ENCODE measurements around the gene VAV2. TPM values are rescaled to one million over a fixed set of nuclear protein-coding genes. Genes with fewer than 3 reads are reported as not detected.

The VAV2 gene
- total RNA-seq, 1 experiment from 2014 or later: 21.4 TPM

- in situ Hi-C loops (cut with HindIII; ENCODE audit: low sequenced_read_pairs): no loop called here
- no peak for DNase-seq (ENCODE audit: low spot score)
Observed at GRCh38 chr9:133875131-133875530, 117.0 kb downstream of the VAV2 start.

GRCh38 chr9:133874659-133875058 is 117.5 kb downstream of the VAV2 start:
- no peak for DNase-seq (ENCODE audit: low spot score)
- in situ Hi-C loops (cut with HindIII; ENCODE audit: low sequenced_read_pairs): no loop called here

GRCh38 chr9:133874060-133874657 is 118.0 kb downstream of the VAV2 start:
- in situ Hi-C loops (cut with HindIII; ENCODE audit: low sequenced_read_pairs): no loop called here
- no peak for DNase-seq (ENCODE audit: low spot score)

DNA sequence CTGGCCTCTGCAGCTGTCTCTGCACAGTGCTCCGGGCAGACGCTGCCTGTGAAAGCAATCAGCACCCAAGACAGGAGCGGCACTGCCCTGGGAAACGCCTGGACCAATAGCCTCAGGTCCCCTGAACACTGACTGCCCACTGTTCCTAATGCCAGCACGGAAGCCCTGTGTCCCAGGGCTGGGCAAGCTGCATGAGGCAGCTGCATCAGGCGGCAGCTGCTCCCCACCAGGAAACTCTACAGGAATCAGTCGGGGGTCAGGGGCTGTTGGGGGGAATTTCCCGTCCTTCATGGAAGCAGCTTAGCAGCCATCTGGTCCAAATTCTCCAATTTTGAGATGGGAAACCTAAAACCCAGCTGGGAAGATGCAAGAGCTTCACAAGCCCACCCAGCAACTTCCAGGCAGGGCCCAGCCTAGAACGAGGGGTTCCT is 118.6 kb downstream of the VAV2 start:
- no peak for DNase-seq (ENCODE audit: low spot score)
- in situ Hi-C loops (cut with HindIII; ENCODE audit: low sequenced_read_pairs): no loop called here

DNA sequence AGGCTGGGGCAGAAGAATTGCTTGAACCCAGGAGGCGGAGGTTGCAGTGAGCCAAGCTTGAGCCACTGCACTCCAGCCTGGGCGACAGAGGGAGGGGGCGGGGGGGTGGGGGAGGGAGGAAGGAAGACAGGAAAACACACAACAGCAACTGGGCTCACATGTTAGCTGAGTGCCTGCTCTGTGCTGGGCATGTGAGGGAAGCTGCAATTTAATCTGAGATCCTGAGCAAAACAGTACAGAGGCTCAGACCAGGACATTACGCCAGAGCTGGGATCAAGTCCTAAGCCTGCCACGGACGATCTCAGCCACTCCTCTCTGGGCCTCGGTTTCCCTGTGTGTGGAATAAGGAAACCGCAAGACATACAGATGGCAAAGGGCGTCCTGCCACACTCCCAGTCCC is 119.1 kb downstream of the VAV2 start:
- in situ Hi-C loops (cut with HindIII; ENCODE audit: low sequenced_read_pairs): no loop called here
- DNase-seq (ENCODE audit: low spot score): no peak

DNA sequence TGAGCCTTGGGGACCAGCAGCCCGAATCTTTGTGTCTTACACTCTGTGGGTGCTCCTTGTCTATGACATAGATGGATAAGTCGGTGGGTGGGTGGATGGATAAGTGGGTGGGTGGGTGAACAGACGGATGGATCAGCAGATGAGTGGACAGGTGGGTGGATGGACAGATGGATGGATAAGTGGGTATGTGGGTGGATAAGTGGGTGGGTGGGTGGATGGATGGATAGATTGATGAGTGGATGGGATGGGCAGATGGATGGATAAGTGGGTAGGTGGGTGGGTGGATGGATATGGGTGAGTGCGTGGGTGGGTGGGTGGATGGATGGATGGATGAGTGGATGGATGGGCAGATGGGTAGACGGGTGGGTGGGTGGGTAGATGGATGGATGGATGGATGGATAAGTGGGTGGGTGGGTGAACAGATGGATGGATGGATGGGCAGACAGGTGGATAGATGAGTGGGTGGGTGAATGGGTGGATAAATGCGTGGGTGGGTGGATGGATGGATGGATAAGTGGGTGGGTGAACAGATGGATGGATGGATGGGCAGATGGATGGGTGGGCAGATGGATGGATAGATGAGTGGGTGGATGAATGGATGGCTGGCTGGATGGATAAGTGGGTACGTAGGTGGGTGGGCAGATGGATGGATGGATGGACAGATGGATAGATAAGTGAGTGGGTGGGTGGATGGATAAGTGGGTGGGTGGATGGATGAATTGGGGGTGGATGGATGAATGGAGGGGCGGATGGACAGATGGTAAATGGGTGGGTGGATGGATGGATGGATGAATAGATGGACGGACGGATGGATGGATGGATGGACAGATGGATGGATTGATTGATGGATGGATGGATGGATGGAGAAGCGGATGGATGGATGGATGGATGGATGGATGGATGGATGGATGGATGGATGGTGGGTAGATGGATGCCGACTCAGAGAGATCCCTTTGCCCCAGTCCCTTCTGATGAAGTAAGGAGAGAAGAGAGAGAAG is 121.2 kb downstream of the VAV2 start:
- no peak for DNase-seq (ENCODE audit: low spot score)
- in situ Hi-C loops (cut with HindIII; ENCODE audit: low sequenced_read_pairs): no loop called here

DNA sequence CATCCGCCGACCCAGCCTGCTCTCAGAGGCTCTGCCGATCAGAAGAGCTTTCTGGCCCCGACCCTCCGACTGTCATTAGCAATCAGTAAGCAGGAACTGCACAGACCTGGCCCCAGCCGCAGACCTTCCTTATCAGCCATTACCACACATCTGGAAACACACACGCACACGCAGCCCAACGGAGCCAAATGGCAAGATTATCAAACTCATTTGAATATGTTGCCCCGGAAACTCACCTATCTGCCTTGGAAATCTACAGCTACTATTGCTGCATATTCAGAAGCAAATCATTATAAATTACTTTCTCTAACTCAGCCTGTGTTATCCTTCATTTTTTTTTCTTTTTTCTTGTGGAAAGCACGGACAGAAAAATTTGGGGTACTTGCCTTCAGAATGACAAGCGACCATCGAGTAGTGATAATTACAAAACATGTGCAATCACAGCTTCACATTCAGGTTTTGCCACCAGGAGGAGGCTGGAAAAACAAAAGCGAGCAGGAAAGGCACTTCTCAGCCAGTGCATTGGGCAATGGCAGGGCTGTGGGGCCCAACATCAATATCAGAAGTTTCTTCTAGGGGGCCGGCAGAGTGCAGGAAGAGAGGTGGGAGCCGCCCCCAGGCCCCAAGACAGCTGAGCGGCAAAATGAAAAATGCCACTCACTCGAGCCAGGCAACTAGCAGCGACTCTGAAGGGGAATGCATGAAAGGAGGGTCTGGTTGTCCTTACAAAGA is 122.3 kb downstream of the VAV2 start:
- in situ Hi-C loops (cut with HindIII; ENCODE audit: low sequenced_read_pairs): no loop called here
- no peak for DNase-seq (ENCODE audit: low spot score)

DNA sequence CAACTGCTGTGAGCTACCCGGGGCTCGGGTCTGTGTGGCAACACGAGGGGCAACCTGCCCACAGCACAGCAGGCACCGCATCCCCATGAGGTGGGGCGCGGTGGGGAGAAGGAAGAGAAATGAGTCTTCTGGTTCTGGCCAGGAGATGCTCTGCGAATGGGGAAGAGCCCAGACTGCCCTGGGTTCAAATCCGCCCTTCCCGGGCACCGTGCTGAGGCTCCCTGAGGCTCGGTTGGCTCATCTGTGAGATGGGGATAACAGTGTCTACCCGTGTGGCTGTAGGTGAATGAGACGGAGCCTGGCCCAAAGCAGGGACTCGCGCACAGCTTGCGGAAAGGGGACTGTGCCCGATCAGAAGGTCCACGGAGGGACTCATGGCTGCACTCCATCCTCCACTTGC is 123.9 kb downstream of the VAV2 start:
- in situ Hi-C loops (cut with HindIII; ENCODE audit: low sequenced_read_pairs): no loop called here
- no peak for DNase-seq (ENCODE audit: low spot score)

DNA sequence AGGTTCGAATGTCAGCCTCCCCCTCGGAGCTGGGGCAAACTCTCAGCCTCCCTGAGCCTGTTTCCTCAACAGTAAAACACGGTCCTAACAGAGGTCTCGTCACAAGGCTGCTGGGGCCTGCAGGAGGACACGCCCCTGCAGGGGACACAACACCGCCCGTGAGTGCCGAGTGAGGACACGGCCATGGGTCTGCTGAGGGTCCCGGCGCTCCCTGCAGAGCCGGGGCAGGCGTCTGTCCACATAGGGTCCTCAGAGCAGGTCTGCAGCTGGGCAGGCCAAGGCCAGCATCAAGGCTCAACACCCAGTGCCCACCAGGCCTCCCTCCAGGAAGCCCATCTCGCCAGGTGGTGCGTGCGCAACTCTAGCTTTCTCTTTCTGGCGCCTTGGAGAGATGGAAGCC is 125.2 kb downstream of the VAV2 start:
- in situ Hi-C loops (cut with HindIII; ENCODE audit: low sequenced_read_pairs): no loop called here
- DNase-seq (ENCODE audit: low spot score): no peak

- in situ Hi-C loops (cut with HindIII; ENCODE audit: low sequenced_read_pairs): no loop called here
- no peak for DNase-seq (ENCODE audit: low spot score)
Observed at GRCh38 chr9:133864011-133864410, 128.1 kb downstream of the VAV2 start.

DNA sequence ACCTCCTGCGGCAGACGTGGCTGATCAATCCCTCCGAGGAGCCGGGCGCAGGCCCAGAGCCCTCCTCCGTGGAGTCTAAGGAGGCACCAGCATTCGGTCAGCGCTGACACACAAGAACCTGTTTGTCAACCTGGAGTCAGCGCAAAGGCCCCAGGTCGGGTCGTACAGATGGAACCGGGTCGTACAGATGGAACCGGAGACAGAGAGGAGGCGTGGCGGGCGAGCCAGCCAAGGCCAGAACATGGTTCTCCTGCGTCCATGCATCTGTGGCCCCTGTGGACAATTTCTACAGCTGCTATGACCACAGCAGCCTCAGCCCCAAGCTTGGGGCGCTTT is 128.9 kb downstream of the VAV2 start:
- DNase-seq (ENCODE audit: low spot score): no peak
- in situ Hi-C loops (cut with HindIII; ENCODE audit: low sequenced_read_pairs): no loop called here

DNA sequence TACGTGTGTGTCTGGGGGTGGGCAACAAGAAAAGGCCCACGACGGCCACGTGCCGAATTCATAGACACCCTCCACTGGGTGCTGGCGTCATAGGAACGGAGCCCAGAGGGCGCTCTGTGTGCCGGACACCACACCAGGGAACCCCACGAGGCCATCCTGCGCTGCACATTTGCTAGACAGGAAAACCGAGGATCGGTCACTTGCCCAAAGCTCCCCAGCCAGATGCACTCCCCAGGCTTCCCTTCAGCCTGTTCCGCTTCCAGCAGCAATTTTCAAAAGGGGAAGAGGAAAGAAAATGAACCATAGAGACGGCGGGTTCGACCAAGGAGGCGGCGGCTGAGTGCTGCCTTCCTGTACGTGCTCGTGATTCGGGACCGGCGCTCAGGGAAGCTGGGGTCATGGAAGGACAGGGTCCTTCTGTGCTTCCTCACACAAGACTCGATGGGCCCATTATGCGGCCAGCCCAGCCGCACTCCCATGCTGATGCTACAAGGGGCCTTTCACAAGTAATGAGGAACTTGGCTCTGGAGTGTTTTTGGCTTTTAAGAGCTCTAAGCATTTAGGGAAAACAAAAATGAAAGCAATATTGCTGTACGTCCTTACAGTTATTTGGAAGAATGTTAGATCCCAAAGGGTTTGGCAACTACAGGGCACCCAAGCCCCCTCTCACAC is 129.4 kb downstream of the VAV2 start:
- in situ Hi-C loops (cut with HindIII; ENCODE audit: low sequenced_read_pairs): no loop called here
- DNase-seq (ENCODE audit: low spot score): no peak

GRCh38 chr9:133861692-133862091 is 130.4 kb downstream of the VAV2 start:
- in situ Hi-C loops (cut with HindIII; ENCODE audit: low sequenced_read_pairs): no loop called here
- DNase-seq (ENCODE audit: low spot score): no peak

DNA sequence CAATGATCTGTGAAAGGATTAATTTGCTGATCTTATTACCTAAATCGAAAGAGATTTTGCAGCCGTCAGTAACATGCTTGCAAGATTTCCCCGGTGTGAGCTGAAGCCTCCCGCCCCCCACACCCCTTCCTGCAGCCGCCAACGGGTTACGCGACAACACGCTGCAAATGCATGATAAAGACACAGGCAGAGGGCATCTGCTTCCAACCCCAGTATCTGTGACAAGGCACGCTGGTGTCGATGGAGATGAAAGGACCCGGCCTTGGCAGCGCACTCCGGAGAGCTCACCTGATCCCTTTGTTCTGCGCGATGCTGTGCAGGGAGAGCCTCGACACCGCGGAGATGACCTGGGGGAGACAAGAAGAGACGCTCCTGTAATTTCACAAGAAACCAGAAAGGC is 131.0 kb downstream of the VAV2 start:
- in situ Hi-C loops (cut with HindIII; ENCODE audit: low sequenced_read_pairs): no loop called here
- DNase-seq (ENCODE audit: low spot score): no peak

DNA sequence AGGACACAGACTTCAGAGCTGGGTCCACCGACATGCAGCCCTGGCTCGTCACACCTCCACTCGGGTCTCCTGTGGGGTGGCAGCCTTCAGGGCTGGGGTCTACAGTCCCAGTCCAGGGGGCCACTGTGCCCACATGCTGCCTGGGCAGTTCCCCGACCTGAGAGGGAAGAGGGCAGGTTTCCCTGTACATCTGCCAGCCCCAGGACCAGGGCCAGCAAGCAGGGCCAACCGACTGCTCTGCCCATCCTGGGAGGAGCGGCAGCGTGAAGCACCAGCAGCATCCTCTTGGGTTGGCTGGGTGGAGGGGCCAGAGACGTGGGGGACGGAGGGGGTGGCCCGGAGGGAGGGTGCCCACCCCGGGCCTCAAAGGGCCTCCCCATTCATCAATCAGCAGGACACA is 133.4 kb downstream of the VAV2 start:
- in situ Hi-C loops (cut with HindIII; ENCODE audit: low sequenced_read_pairs): no loop called here
- DNase-seq (ENCODE audit: low spot score): no peak

DNA sequence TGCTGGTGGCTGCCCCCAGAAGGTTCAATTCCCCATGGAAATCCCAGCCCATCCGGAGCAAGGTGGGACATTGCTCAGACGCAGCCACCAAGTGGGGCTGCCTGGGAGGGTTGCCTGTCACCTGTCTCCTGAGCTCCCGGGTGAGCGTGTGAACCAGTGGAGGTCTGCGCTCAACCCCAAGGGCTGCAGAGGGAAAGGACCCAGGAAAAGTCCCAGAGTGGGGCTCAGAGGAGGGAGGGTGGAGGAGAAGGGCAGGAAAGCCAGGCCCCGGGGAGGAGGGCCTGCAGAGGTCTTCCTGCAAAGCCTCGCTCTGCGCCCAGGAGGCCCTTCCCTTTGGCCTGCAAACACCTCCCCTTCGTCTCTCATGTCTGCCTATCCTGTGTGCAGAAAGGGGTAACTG is 134.5 kb downstream of the VAV2 start:
- in situ Hi-C loops (cut with HindIII; ENCODE audit: low sequenced_read_pairs): no loop called here
- no peak for DNase-seq (ENCODE audit: low spot score)

DNA sequence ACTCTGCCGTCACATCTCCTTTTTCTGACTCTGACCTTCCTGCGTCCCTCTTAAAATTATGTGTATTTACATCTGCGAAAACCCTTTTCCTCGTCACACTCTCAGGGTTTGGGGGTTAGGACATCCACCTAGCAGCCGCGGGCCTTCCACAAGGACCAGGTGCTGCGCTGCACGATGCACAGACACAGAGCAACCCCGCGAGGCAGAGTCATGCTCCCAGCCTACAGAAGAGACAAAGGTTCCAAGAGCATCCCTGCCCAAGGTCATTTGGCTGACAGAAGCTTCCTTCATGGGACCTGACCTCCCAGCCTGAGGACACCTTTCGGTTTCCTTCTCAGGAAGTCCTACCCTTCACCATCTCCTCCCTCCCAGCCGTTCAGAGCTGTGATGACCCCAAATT is 135.3 kb downstream of the VAV2 start:
- no peak for DNase-seq (ENCODE audit: low spot score)
- in situ Hi-C loops (cut with HindIII; ENCODE audit: low sequenced_read_pairs): no loop called here

DNA sequence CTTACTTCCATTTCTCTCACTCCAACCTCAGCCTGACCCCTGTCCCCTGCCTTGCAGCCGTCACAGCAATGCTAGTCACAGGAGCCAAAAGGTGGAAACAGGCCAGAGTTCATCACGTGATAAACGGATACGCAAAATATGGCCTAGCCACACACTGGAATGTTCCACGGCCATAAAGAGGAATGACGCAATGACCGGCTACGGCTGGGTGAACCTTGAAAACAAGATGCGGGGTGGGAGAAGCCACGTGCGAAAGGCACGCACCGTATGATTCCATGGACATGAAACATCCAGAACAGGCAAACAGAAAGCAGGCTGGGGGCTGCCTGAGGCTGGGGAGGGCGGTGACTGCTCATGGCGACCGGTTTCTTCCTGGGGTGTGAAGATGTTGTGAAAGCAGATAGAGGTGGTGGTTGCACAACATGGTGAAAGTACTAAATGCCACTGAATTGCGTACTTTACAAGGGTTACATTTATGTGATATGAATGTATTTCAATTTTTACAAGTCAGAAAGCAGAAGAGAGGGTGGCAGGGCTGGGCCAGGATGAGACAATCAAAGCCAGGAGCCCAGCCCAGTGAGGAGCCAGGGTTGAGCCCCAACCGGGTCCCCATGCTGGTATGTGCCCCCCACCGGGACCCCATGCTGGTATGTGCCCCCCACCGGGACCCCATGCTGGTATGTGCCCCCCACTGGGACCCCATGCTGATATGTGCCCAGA is 136.2 kb downstream of the VAV2 start:
- DNase-seq (ENCODE audit: low spot score): no peak
- in situ Hi-C loops (cut with HindIII; ENCODE audit: low sequenced_read_pairs): no loop called here

DNA sequence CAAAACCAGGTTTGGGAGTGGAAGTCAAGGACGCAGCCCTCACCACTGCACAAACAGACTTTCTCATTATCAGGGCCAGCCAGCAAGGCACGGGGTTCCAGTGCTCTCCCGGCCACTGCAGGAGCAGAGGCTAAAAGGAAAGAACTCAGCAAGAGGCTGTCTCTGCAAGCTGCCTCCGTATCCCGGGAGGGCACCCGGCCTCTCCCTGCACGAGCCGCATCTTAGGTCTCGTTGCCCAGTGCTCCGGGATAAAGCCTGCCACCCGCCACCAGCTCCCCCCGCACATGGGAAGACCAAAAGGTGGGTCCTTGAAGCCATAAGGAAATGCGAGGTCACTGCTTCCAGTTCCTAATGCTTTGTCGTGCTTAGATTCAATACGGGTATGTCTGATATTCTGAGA is 136.8 kb downstream of the VAV2 start:
- DNase-seq (ENCODE audit: low spot score): no peak
- in situ Hi-C loops (cut with HindIII; ENCODE audit: low sequenced_read_pairs): no loop called here

Measured in G401 (cell line).